H1 (cell line): ENCODE measurements around the gene LMX1B. TPM values are rescaled to one million over a fixed set of nuclear protein-coding genes. Genes with fewer than 3 reads are reported as not detected.

Experiments
- CTCF ChIA-PET: fragments of 300-600 bp; sonication (Branson Sonifier 250); formaldehyde crosslinking; loops from one replicate; lab custom pipeline; 2021; ENCODE audit not compliant: partially characterized antibody; lab: Charles Lee
- POLR2A ChIA-PET: fragments of 300-600 bp; sonication (Branson Sonifier 250); formaldehyde crosslinking; loops from one replicate; lab custom pipeline; 2021; ENCODE audit warnings: inconsistent platforms; ENCODE audit not compliant: partially characterized antibody; lab: Charles Lee
- DNase-seq, 2 experiments: peaks; one replicate each; pipeline versions ENCODE4 v3.0.0 to v3.0.0-alpha.2; 2010 to 2022; ENCODE audit warnings: low spot score in 2 of 2, low read depth in 1 of 2, mixed read lengths in 1 of 2
- FAIRE-seq: peaks from 2 replicates; lab custom pipeline; 2011; peaks lifted over from hg19 to GRCh38; lab: Jason Lieb, UNC
- H2AFZ ChIP-seq: 2 replicates; pipeline ENCODE4 v1.8.1; 2012; ENCODE audit warnings: low read length, inconsistent platforms
- H2AK5ac ChIP-seq: 2 replicates; pipeline ENCODE4 v1.6.1; 2013; ENCODE audit warnings: low read depth, low read length
- H2BK120ac ChIP-seq: replicated peaks from 2 replicates; pipeline ENCODE3; 2013; ENCODE audit warnings: low read depth, low read length, inconsistent platforms
- H2BK12ac ChIP-seq: 2 replicates; pipeline ENCODE4 v1.6.1; 2013; ENCODE audit warnings: low read depth, low read length
- H2BK15ac ChIP-seq: 2 replicates; pipeline ENCODE4 v1.6.1; 2013; ENCODE audit warnings: low read length
- H2BK20ac ChIP-seq: 2 replicates; pipeline ENCODE4 v1.6.1; 2013; ENCODE audit warnings: low read length
- H2BK5ac ChIP-seq: 2 replicates; pipeline ENCODE4 v1.6.1; 2013; ENCODE audit warnings: low read depth, low read length
- H3K14ac ChIP-seq: 2 replicates; pipeline ENCODE4 v1.6.1; 2013; ENCODE audit warnings: inconsistent platforms; ENCODE audit not compliant: insufficient read length
- H3K18ac ChIP-seq: 2 replicates; pipeline ENCODE4 v1.6.1; 2013; ENCODE audit warnings: low read length; ENCODE audit errors: extremely low read depth
- H3K23ac ChIP-seq: 2 replicates; pipeline ENCODE4 v1.6.1; 2013; ENCODE audit warnings: inconsistent platforms; ENCODE audit not compliant: insufficient read length
- H3K23me2 ChIP-seq: 2 replicates; pipeline ENCODE4 v1.6.1; 2013; ENCODE audit warnings: low read depth, low read length
- H3K27ac ChIP-seq: 2 replicates; pipeline ENCODE4 v1.6.1; 2011; ENCODE audit warnings: low read depth, low read length, inconsistent platforms
- H3K27me3 ChIP-seq, 4 experiments: replicated peaks in 1 of 4; 1 replicate in 1 of 4; 2 replicates in 3 of 4; pipeline versions ENCODE4 v1.6.1 to v1.8.1; 2011 to 2013; ENCODE audit warnings: low read length in 3 of 4, mild to moderate bottlenecking in 3 of 4, inconsistent platforms in 2 of 4, mixed read lengths in 2 of 4, moderate library complexity in 1 of 4; ENCODE audit not compliant: control insufficient read depth in 3 of 4, insufficient read depth in 3 of 4; ENCODE audit errors: extremely low read depth in 1 of 4
- H3K36me3 ChIP-seq, 4 experiments: 2 replicates each; pipeline versions ENCODE4 v1.6.1 to v1.8.1; 2011 to 2013; ENCODE audit warnings: mild to moderate bottlenecking in 4 of 4, low read length in 3 of 4, moderate library complexity in 2 of 4, control low read depth in 1 of 4, inconsistent platforms in 1 of 4; ENCODE audit not compliant: insufficient read depth in 4 of 4, control insufficient read depth in 2 of 4
- H3K4ac ChIP-seq: replicated peaks from 2 replicates; pipeline ENCODE3; 2013; ENCODE audit warnings: low read length, low read depth, mixed read lengths, inconsistent platforms; ENCODE audit not compliant: insufficient read length
- H3K4me1 ChIP-seq, 4 experiments: replicated peaks in 1 of 4; 1 replicate in 1 of 4; 2 replicates in 3 of 4; pipeline versions ENCODE4 v1.6.1 to v1.8.1; 2011 to 2013; ENCODE audit warnings: low read length in 3 of 4, inconsistent platforms in 2 of 4, mixed read lengths in 1 of 4; ENCODE audit not compliant: insufficient read depth in 4 of 4, control insufficient read depth in 3 of 4
- H3K4me2 ChIP-seq, 2 experiments: 2 replicates each; pipeline versions ENCODE4 v1.6.1 to v1.8.1; 2011 to 2013; ENCODE audit warnings: low read depth in 2 of 2, low read length in 2 of 2, control low read depth in 1 of 2, inconsistent platforms in 1 of 2, mild to moderate bottlenecking in 1 of 2; ENCODE audit not compliant: insufficient read depth in 1 of 2
- H3K4me3 ChIP-seq, 4 experiments: fragments of 200-600, 300-600 bp in 1 of 4; sonication (generic), shearing (Covaris generic), sonication (Bioruptor Twin) in 1 of 4; 2 replicates each; pipeline versions ENCODE4 v1.5.1 to v1.8.1; 2011 to 2016; ENCODE audit warnings: low read length in 4 of 4, low read depth in 3 of 4, control low read depth in 2 of 4, inconsistent platforms in 2 of 4, mild to moderate bottlenecking in 2 of 4, mixed read lengths in 1 of 4, moderate library complexity in 1 of 4; ENCODE audit not compliant: insufficient read depth in 2 of 4; ENCODE audit errors: extremely low read depth in 1 of 4
- H3K56ac ChIP-seq: replicated peaks from 2 replicates; pipeline ENCODE3; 2013; ENCODE audit warnings: low read depth, mild to moderate bottlenecking, mixed read lengths, low read length, inconsistent platforms; ENCODE audit not compliant: insufficient read length
- H3K79me1 ChIP-seq: 2 replicates; pipeline ENCODE4 v1.6.1; 2013; ENCODE audit warnings: low read depth, low read length, control low read depth
- H3K79me2 ChIP-seq, 2 experiments: 2 replicates each; pipeline versions ENCODE4 v1.6.1 to v1.8.1; 2012 to 2013; ENCODE audit warnings: low read length in 2 of 2, mild to moderate bottlenecking in 2 of 2, inconsistent platforms in 1 of 2; ENCODE audit not compliant: insufficient read depth in 2 of 2, control insufficient read depth in 1 of 2
- H3K9ac ChIP-seq, 4 experiments: replicated peaks in 1 of 4; 1 replicate in 1 of 4; 2 replicates in 3 of 4; pipeline versions ENCODE4 v1.6.1 to v1.8.1; 2011 to 2013; ENCODE audit warnings: low read depth in 3 of 4, low read length in 3 of 4, control low read depth in 2 of 4, mild to moderate bottlenecking in 2 of 4, moderate library complexity in 2 of 4, inconsistent platforms in 1 of 4; ENCODE audit errors: extremely low read depth in 1 of 4
- H3K9me3 ChIP-seq, 2 experiments: 2 replicates each; pipeline versions ENCODE4 v1.6.1 to v1.8.1; 2012 to 2013; ENCODE audit warnings: mild to moderate bottlenecking in 2 of 2, moderate library complexity in 2 of 2, control low read depth in 1 of 2, inconsistent platforms in 1 of 2, low read depth in 1 of 2, low read length in 1 of 2, mixed read lengths in 1 of 2; ENCODE audit not compliant: insufficient read depth in 2 of 2
- H4K20me1 ChIP-seq, 2 experiments: replicated peaks in 1 of 2; 2 replicates each; pipeline versions ENCODE3 to v1.8.1; 2011 to 2013; ENCODE audit warnings: inconsistent platforms in 2 of 2, low read length in 2 of 2, mild to moderate bottlenecking in 1 of 2; ENCODE audit not compliant: insufficient read depth in 2 of 2, control insufficient read depth in 1 of 2
- H4K5ac ChIP-seq: 2 replicates; pipeline ENCODE4 v1.6.1; 2013; ENCODE audit warnings: low read length, low read depth, mixed read lengths, inconsistent platforms; ENCODE audit not compliant: insufficient read length
- H4K8ac ChIP-seq: 2 replicates; pipeline ENCODE4 v1.8.0; 2013; ENCODE audit warnings: mild to moderate bottlenecking, moderate library complexity, low read length, inconsistent platforms; ENCODE audit not compliant: insufficient read depth; ENCODE audit errors: extremely low read depth
- H4K91ac ChIP-seq: replicated peaks from 2 replicates; pipeline ENCODE3; 2013; ENCODE audit warnings: low read length, mixed read lengths, inconsistent platforms; ENCODE audit not compliant: insufficient read length
- ATF2 ChIP-seq: IDR thresholded peaks from 2 replicates; pipeline ENCODE4 v1.6.1; 2012; ENCODE audit warnings: low read length, inconsistent platforms
- EGR1 ChIP-seq: IDR thresholded peaks from 2 replicates; pipeline ENCODE4 v1.6.1; 2011; ENCODE audit warnings: low read depth, low read length, borderline replicate concordance
- EP300 ChIP-seq, 2 experiments: IDR thresholded peaks; 1 replicate in 1 of 2; 2 replicates in 1 of 2; pipeline ENCODE4 v1.6.1; 2011 to 2012; ENCODE audit warnings: low read depth in 2 of 2, low read length in 2 of 2, mild to moderate bottlenecking in 2 of 2, borderline replicate concordance in 1 of 2, inconsistent platforms in 1 of 2, moderate library complexity in 1 of 2
- GTF2F1 ChIP-seq: IDR thresholded peaks from 2 replicates; pipeline ENCODE4 v1.6.1; 2012; ENCODE audit warnings: low read depth, low read length, improper control_type of control experiment, borderline replicate concordance
- HDAC6 ChIP-seq: IDR thresholded peaks from one replicate; pipeline ENCODE4 v1.7.1; 2012; ENCODE audit warnings: low read depth, mild to moderate bottlenecking, inconsistent platforms, low read length, moderate library complexity
- JUND ChIP-seq: IDR thresholded peaks from 2 replicates; pipeline ENCODE4 v1.6.1; 2011; ENCODE audit warnings: mild to moderate bottlenecking, improper control_type of control experiment, low read length
- POLR2A ChIP-seq, 2 experiments: IDR thresholded peaks; 1 replicate in 1 of 2; 2 replicates in 1 of 2; pipeline ENCODE4 v1.6.1; 2011; ENCODE audit warnings: low read depth in 2 of 2, low read length in 2 of 2, mild to moderate bottlenecking in 2 of 2; ENCODE audit errors: control extremely low read depth in 1 of 2
- POLR2AphosphoS5 ChIP-seq: IDR thresholded peaks from 2 replicates; pipeline ENCODE4 v1.6.1; 2011; ENCODE audit warnings: low read depth, low read length
- POU5F1 ChIP-seq: IDR thresholded peaks from 2 replicates; pipeline ENCODE4 v1.6.1; 2011; ENCODE audit warnings: low read depth, mild to moderate bottlenecking, low read length, moderate library complexity
- RFX5 ChIP-seq: IDR thresholded peaks from 2 replicates; pipeline ENCODE4 v1.6.1; 2011; ENCODE audit warnings: low read depth, low read length, improper control_type of control experiment, borderline replicate concordance
- SRF ChIP-seq: IDR thresholded peaks from 2 replicates; pipeline ENCODE4 v1.6.1; 2011; ENCODE audit warnings: mild to moderate bottlenecking, low read depth, low read length, moderate library complexity
- TAF1 ChIP-seq: IDR thresholded peaks from 2 replicates; pipeline ENCODE4 v1.6.1; 2011; ENCODE audit warnings: mild to moderate bottlenecking, low read depth, low read length
- TEAD4 ChIP-seq: IDR thresholded peaks from 2 replicates; pipeline ENCODE4 v1.6.1; 2012; ENCODE audit warnings: low read depth, low read length, inconsistent platforms, mixed read lengths
- YY1 ChIP-seq: IDR thresholded peaks from 2 replicates; pipeline ENCODE4 v1.6.1; 2011; ENCODE audit warnings: low read depth, mild to moderate bottlenecking, low read length
- whole genome bisulfite sequencing, 2 experiments: shearing (Covaris generic) in 1 of 2; methylation state at CpG; one replicate each; pipeline versions ENCODE4 v1.1.6 to v1.1.7; 2013 to 2015; ENCODE audit warnings: low lambda C conversion rate in 2 of 2, mixed read lengths in 2 of 2, inconsistent platforms in 1 of 2, low coverage in 1 of 2, missing lambda C conversion rate in 1 of 2; ENCODE audit not compliant: insufficient replicate concordance in 2 of 2, insufficient coverage in 1 of 2, insufficient read length in 1 of 2; ENCODE audit errors: extremely low coverage in 1 of 2, missing lambda C conversion rate in 1 of 2; 5-methylcytosine and 5-hydroxymethylcytosine counted together
- polyA plus RNA-seq, 7 experiments: library from polyadenylated mRNA; depleted of rRNA in 3 of 7; stranded (reverse) in 5 of 7; unstranded in 2 of 7; fragments of >200 nt in 5 of 7; fragments of 200-250 nt in 2 of 7; gene quantifications; 1 replicate in 5 of 7; 2 replicates in 1 of 7; 4 replicates in 1 of 7; pipeline versions ENCODE4 v1.2.1 to v1.2.3, GENCODE V29; 2011 to 2013; ENCODE audit warnings: missing spikeins in 2 of 7, mixed read lengths in 2 of 7
- total RNA-seq: library from RNA; stranded (reverse); fragmentation: NEBNext Ultra II Directional; extraction: Animal tissue kit (Norgen Biotek cat#: 25700); gene quantifications from 2 replicates; pipeline ENCODE4 v1.2.1, GENCODE V29; 2021

LMX1B gene
- total and polyA plus RNA-seq, 2 of the 8 experiments (the other 6 are each of a cell fraction or from before 2014, with no cell fraction given): 0.09 to 0.37 TPM

- Histone ChIP-seq H3K79me1 (no peaks in the 10 kb centered on the region; the same call in 1 of the 2 replicates), H3K27me3 (peaks cover 0 to 3% (median 0%) of the 10 kb centered on the region in 4 experiments; a peak in 2 of 7 replicates), H4K8ac (no peak overlapping the region), H4K20me1 (peaks cover 0 to 2% of the 10 kb centered on the region in 2 experiments), H2AK5ac (no peak overlapping the region), H3K27ac (no peak overlapping the region), H2AFZ (no peak overlapping the region), H3K9ac (no peak overlapping the region), H3K79me2 (no peaks in the 10 kb centered on the region), H4K5ac (no peak overlapping the region), H3K4me2 (no peak overlapping the region), H2BK5ac (no peak overlapping the region), H3K23ac (no peak overlapping the region), H4K91ac (no peak overlapping the region), H3K4ac (no peak overlapping the region), H3K56ac (no peak overlapping the region), H3K18ac (no peak overlapping the region), H3K4me1 (no peaks in the 10 kb centered on the region; a peak in 1 of 7 replicates), H2BK12ac (no peak overlapping the region), H2BK15ac (no peak overlapping the region), H3K9me3 (no peaks in the 10 kb centered on the region; a peak in 1 of 4 replicates), H2BK20ac (no peak overlapping the region), H2BK120ac (no peak overlapping the region), H3K23me2 (no peaks in the 10 kb centered on the region), H3K4me3 (no peak overlapping the region), H3K36me3 (no peaks in the 10 kb centered on the region), H3K14ac (no peak overlapping the region)
- ChIA-PET POLR2A (no interaction called here), CTCF (interaction anchor here (0.9 to 3.2 kb wide), 4 partner anchors 11 to 122 kb away, joined by 3 to 16 read pairs (median 5); no protein-coding TSS in a partner anchor)
- 94% methylated on average over 1 of the region's 1 CpG; no CpG with 5 or more reads in 1 of the 2 experiments for WGBS, 2 experiments
- no peak for FAIRE-seq
- DNase-seq: no peak
- TF ChIP-seq POLR2AphosphoS5 (no peak), RFX5 (no peak), POU5F1 (no peak), EGR1 (no peak), SRF (no peak), GTF2F1 (no peak), POLR2A (IDR thresholded peaks at IDR 0.05; ENCODE audit: control extremely low read depth in 1 of 2, low read depth in 2 of 2, low read length in 2 of 2) (no peak), HDAC6 (no peak), ATF2 (no peak), JUND (no peak), EP300 (IDR thresholded peaks at IDR 0.05; ENCODE audit: borderline replicate concordance in 1 of 2, low read depth in 2 of 2, low read length in 2 of 2) (no peak), TEAD4 (no peak), TAF1 (no peak), YY1 (no peak)
These were observed 44.7 kb upstream of the LMX1B start for GRCh38 chr9:126569036-126569435.
